ENCODE results near the gene HSPBAP1.

DNA sequence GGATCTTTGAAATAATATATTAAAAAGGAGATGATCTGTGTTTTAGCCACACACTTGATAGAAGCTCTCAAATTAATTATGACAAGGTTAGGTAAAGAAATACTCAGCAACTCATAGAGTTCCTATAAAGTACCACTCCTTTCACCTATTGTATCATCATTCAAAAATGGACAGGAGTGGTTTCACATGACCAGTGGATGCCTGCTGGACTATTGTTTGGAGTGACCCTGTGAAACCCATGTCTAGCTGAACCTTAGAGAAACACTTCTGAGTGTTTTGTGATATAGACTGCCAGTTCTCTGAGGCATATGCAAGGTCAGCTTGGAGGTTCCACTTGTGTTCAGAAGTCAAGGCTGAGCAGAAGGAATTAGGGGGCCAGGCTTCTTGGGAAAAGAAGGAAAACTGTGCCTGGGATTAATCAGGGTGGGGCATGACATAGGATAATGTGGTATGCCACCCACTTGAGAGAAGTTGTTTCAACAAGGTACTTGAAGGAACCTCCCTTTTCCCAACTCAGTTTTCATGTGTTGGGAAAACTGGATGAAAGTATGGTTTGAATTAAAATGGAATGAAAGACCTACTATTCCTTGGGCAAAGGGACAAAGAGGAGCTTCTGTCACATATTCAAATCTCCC is 97.6 kb downstream of the HSPBAP1 start:
- TF ChIP-seq CTCF (IDR thresholded peaks at IDR 0.05; ENCODE audit: low read depth, low read length, poor library complexity, severe bottlenecking) = no peak
- no peak for TF ChIP-seq EZH2phosphoT487 (IDR thresholded peaks at IDR 0.05; ENCODE audit: borderline replicate concordance, low read length)
